SK-N-SH (cell line): Measurements from ENCODE around the gene ATP11A.

Experiments used
- CHD2 ChIP-seq: fragments of 150-350 bp; IDR thresholded peaks from 2 replicates; pipeline ENCODE4 v1.6.1; 2018; ENCODE audit warnings: low read length; ENCODE audit not compliant: partially characterized antibody
- ELF1 ChIP-seq: IDR thresholded peaks from 2 replicates; pipeline ENCODE4 v1.4.0; 2012
- EZH2phosphoT487 ChIP-seq: fragments of 200-600 bp; sonication (generic); IDR thresholded peaks from 2 replicates; pipeline ENCODE4 v1.6.1; 2017; ENCODE audit warnings: low read depth, mixed run types, mild to moderate bottlenecking, antibody characterized with exemption, moderate library complexity, borderline replicate concordance
- FOXJ3 ChIP-seq: sonication (generic); formaldehyde crosslinking; IDR thresholded peaks from 2 replicates; pipeline ENCODE4 v1.5.1; 2020; ENCODE audit warnings: mild to moderate bottlenecking, missing genetic modification reagents
- MXI1 ChIP-seq: IDR thresholded peaks from 2 replicates; pipeline ENCODE4 v1.6.1; 2012; ENCODE audit warnings: mild to moderate bottlenecking, low read depth, low read length, improper control_type of control experiment
- POLR2AphosphoS5 ChIP-seq: IDR thresholded peaks from 2 replicates; pipeline ENCODE4 v1.6.1; 2012; ENCODE audit warnings: low read depth, low read length
- RCOR1 ChIP-seq: fragments of 150-350 bp; IDR thresholded peaks from 2 replicates; pipeline ENCODE4 v1.6.1; 2017; ENCODE audit warnings: antibody characterized with exemption, low read length
- RFX5 ChIP-seq: IDR thresholded peaks from 2 replicates; pipeline ENCODE4 v1.6.1; 2012; ENCODE audit warnings: mild to moderate bottlenecking, improper control_type of control experiment, low read length
- TAF1 ChIP-seq: IDR thresholded peaks from 2 replicates; pipeline ENCODE4 v1.6.1; 2012; ENCODE audit warnings: low read depth, mild to moderate bottlenecking, low read length, moderate library complexity, borderline replicate concordance
- ZBTB33 ChIP-seq: IDR thresholded peaks from 2 replicates; pipeline ENCODE4 v1.4.0; 2012; ENCODE audit warnings: low read depth, borderline replicate concordance
- TF ChIP-seq, protein P1 (sequence below): fragments of 200-600 bp; sonication (generic); IDR thresholded peaks from 2 replicates; pipeline ENCODE4 v1.6.1; 2017; ENCODE audit warnings: antibody characterized with exemption, mild to moderate bottlenecking, moderate library complexity
- TF ChIP-seq, protein P2 (sequence below): IDR thresholded peaks from 2 replicates; pipeline ENCODE4 v1.4.0; 2012; ENCODE audit warnings: low read depth

GRCh38 chr13:112776354-112776753, 86.5 kb downstream of the ATP11A start:
- TF ChIP-seq MXI1 (no peak), RFX5 (no peak), CHD2 (no peak), FOXJ3 (CRISPR knock-in tag) (no peak), ZBTB33 (no peak), ELF1 (no peak), POLR2AphosphoS5 (no peak), RCOR1 (no peak), TAF1 (no peak), EZH2phosphoT487 (no peak)
- TF ChIP-seq, protein P1, sequence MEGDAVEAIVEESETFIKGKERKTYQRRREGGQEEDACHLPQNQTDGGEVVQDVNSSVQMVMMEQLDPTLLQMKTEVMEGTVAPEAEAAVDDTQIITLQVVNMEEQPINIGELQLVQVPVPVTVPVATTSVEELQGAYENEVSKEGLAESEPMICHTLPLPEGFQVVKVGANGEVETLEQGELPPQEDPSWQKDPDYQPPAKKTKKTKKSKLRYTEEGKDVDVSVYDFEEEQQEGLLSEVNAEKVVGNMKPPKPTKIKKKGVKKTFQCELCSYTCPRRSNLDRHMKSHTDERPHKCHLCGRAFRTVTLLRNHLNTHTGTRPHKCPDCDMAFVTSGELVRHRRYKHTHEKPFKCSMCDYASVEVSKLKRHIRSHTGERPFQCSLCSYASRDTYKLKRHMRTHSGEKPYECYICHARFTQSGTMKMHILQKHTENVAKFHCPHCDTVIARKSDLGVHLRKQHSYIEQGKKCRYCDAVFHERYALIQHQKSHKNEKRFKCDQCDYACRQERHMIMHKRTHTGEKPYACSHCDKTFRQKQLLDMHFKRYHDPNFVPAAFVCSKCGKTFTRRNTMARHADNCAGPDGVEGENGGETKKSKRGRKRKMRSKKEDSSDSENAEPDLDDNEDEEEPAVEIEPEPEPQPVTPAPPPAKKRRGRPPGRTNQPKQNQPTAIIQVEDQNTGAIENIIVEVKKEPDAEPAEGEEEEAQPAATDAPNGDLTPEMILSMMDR = no peak
- TF ChIP-seq, protein P2, sequence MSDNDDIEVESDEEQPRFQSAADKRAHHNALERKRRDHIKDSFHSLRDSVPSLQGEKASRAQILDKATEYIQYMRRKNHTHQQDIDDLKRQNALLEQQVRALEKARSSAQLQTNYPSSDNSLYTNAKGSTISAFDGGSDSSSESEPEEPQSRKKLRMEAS = no peak
